Upper lobe of left lung (tissue), 6 donors: ENCODE data around the gene PRIMPOL. TPM values are rescaled to one million over a fixed set of nuclear protein-coding genes. Genes with fewer than 3 reads are reported as not detected.

Source experiments
- ATAC-seq, 2 donors: fragments of 200-7000 bp; cut with Tn5 transposase; one replicate each; pipeline ENCODE4 v1.9.1; 2022; ENCODE audit warnings: mild to moderate bottlenecking in 2 of 2, moderate library complexity in 2 of 2; ENCODE audit not compliant: low FRiP score in 2 of 2
- DNase-seq, 2 donors: peaks; one replicate each; pipeline ENCODE4 v3.0.0-alpha.2; 2019 to 2020
- H3K27ac ChIP-seq, 4 donors: fragments of 200-600 bp; sonication (generic); one replicate each; pipeline ENCODE4 v1.5.1; 2016 to 2019
- H3K27me3 ChIP-seq, 4 donors: fragments of 200-600 bp; sonication (generic); one replicate each; pipeline ENCODE4 v1.5.1; 2017 to 2019
- H3K36me3 ChIP-seq, 4 donors: fragments of 200-600 bp; sonication (generic); one replicate each; pipeline ENCODE4 v1.5.1; 2016 to 2019
- H3K4me1 ChIP-seq, 4 donors: fragments of 200-600 bp; sonication (generic); one replicate each; pipeline ENCODE4 v1.5.1; 2018 to 2019
- H3K4me3 ChIP-seq, 4 donors: fragments of 200-600 bp; sonication (generic); one replicate each; pipeline ENCODE4 v1.5.1; 2017 to 2019; ENCODE audit warnings: mild to moderate bottlenecking in 2 of 4, moderate library complexity in 1 of 4
- H3K9me3 ChIP-seq, 4 donors: fragments of 200-600 bp; sonication (generic); one replicate each; pipeline ENCODE4 v1.5.1; 2018 to 2019
- EP300 ChIP-seq, 4 donors: sonication (generic); formaldehyde crosslinking; IDR thresholded peaks; one replicate each; pipeline ENCODE4 v1.5.1; 2017; ENCODE audit warnings: antibody characterized with exemption in 4 of 4, control low read depth in 2 of 4
- POLR2A ChIP-seq, 4 donors: fragments of 450-650 bp; IDR thresholded peaks; one replicate each; pipeline ENCODE4 v1.5.1; 2016 to 2017; ENCODE audit warnings: antibody characterized with exemption in 4 of 4, mild to moderate bottlenecking in 2 of 4
- POLR2AphosphoS5 ChIP-seq, 2 donors: sonication (generic); formaldehyde crosslinking; IDR thresholded peaks; one replicate each; pipeline ENCODE4 v1.5.1; 2017; ENCODE audit warnings: antibody characterized with exemption in 2 of 2
- WGBS, 2 donors: methylation state at CpG; one replicate each; pipeline ENCODE4 v1.1.5; 2017 to 2018; 5-methylcytosine and 5-hydroxymethylcytosine counted together
- total RNA-seq, 6 donors: library from RNA; depleted of rRNA in 4 of 6; stranded (reverse); fragments of >200 nt in 4 of 6; gene quantifications; one replicate each; pipeline versions ENCODE4 v1.1.0 to v1.2.1, GENCODE V29; 2016 to 2021
- TF ChIP-seq, protein P1 (sequence below), 6 experiments: fragments of 450-650 bp in 4 of 6; fragments of 200-600 bp in 2 of 6; sonication (generic) in 2 of 6; IDR thresholded peaks; one replicate each; pipeline ENCODE4 v1.5.1; 2016 to 2019; ENCODE audit warnings: antibody characterized with exemption in 6 of 6
- donor health status: DM: no; HTN: no; CAD: no; lungs with moderate emphysema.
- donor health status: DM: no; HTN: yes; CAD: no; lungs with severe emphysema.

The PRIMPOL gene
- total RNA-seq, 6 donors from 2014 or later, result 7.0 to 21.0 (median 13.3) TPM

DNA sequence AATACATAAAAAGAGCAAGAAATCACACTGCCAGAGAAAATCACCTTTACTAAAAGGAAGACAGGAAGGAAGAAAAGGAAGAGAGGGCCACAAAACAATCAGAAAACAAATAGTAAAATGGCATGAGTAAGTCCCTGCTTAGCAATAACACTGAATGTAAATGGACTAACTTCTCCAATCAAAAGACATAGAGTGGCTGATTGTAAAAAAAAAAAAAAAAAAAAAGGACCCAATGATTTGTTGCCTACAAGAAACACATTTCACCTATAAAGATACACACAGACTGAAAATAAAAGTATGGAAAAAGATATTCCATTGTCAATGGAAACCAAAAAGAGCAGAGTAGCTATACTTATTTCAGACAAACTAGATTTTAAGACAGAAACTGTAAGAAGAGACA lies 71.7 kb downstream of the PRIMPOL start:
- DNase-seq (no peak), ATAC-seq (no peak)

DNA sequence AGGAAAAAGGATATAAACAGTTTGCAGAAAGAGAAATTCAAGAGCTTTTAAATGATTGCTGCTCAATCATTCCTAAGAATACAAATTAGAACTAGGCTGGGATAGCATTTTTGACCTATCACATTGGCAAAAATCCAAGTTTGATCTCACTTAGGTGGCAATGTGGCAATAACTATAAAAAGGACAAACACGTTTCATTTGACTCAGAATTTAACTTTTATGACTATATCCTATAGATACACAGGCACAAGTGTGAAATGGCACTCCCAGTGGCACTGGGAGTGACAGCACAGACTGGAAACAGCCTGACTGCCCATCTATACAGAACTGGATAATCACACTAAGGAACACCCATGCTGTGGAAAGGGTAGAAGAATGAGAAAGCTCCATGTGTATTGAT lies 73.3 kb downstream of the PRIMPOL start:
- H3K4me1 ChIP-seq, result no peaks in the 10 kb centered on the region
- TF ChIP-seq EP300 (IDR thresholded peaks at IDR 0.05), result no peak
- TF ChIP-seq, protein P1, sequence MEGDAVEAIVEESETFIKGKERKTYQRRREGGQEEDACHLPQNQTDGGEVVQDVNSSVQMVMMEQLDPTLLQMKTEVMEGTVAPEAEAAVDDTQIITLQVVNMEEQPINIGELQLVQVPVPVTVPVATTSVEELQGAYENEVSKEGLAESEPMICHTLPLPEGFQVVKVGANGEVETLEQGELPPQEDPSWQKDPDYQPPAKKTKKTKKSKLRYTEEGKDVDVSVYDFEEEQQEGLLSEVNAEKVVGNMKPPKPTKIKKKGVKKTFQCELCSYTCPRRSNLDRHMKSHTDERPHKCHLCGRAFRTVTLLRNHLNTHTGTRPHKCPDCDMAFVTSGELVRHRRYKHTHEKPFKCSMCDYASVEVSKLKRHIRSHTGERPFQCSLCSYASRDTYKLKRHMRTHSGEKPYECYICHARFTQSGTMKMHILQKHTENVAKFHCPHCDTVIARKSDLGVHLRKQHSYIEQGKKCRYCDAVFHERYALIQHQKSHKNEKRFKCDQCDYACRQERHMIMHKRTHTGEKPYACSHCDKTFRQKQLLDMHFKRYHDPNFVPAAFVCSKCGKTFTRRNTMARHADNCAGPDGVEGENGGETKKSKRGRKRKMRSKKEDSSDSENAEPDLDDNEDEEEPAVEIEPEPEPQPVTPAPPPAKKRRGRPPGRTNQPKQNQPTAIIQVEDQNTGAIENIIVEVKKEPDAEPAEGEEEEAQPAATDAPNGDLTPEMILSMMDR (IDR thresholded peaks at IDR 0.05), result no peak
- no peak for TF ChIP-seq POLR2AphosphoS5 (IDR thresholded peaks at IDR 0.05)
- no peak for TF ChIP-seq POLR2A (IDR thresholded peaks at IDR 0.05)
- H3K27ac ChIP-seq, result no peak overlapping the region
- ATAC-seq (no peak), DNase-seq (no peak)
- no peaks in the 10 kb centered on the region for H3K36me3 ChIP-seq
- H3K27me3 ChIP-seq, result no peaks in the 10 kb centered on the region
- 42 to 72% methylated on average over 1 of the region's 1 CpG for WGBS, 2 donors
- peaks cover 0 to 2% (median 0%) of the 10 kb centered on the region in 4 donors for H3K9me3 ChIP-seq
- H3K4me3 ChIP-seq, result no peak overlapping the region

More for the DNA sequence above, 71.7 kb downstream of the PRIMPOL start:
- no peaks in the 10 kb centered on the region for H3K36me3 ChIP-seq
- H3K27ac ChIP-seq, result no peak overlapping the region
- TF ChIP-seq POLR2A (IDR thresholded peaks at IDR 0.05) (no peak), EP300 (IDR thresholded peaks at IDR 0.05) (no peak), POLR2AphosphoS5 (IDR thresholded peaks at IDR 0.05) (no peak)
- TF ChIP-seq, protein P1 (IDR thresholded peaks at IDR 0.05), result no peak
- H3K4me3 ChIP-seq, result no peak overlapping the region
- no peaks in the 10 kb centered on the region for H3K27me3 ChIP-seq
- H3K9me3 ChIP-seq, result peaks cover 0 to 2% (median 0%) of the 10 kb centered on the region in 4 donors
- H3K4me1 ChIP-seq, result no peaks in the 10 kb centered on the region

DNA sequence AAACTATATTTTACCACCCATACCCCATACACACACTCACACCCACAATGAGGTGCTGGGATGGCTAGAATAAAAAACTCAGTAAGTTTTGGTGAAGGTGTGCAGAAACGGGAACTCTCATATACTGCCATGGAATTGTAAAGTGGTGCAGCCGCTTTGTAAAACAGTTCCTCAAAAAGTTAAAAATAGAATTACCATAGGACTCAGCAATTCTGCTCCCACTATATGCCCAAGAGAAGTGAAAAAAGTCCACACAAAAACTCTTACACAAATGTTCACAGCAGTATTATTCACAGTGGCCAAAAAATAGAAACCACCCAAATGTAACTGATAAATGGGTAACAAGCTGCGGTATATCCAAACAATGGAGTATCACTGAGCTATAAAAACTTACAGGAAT lies 77.9 kb downstream of the PRIMPOL start:
- DNase-seq (no peak), ATAC-seq (peak in 1 of 2 donors; percentile 57)
- Histone ChIP-seq H3K9me3 (no peaks in the 10 kb centered on the region), H3K27me3 (no peaks in the 10 kb centered on the region), H3K36me3 (no peaks in the 10 kb centered on the region), H3K4me1 (peaks cover 0 to 4% (median 1%) of the 10 kb centered on the region in 4 donors), H3K27ac (no peak overlapping the region), H3K4me3 (no peak overlapping the region)
- WGBS, 2 donors, result 79 to 83% methylated on average over 3 of the region's 3 CpGs
- TF ChIP-seq EP300 (IDR thresholded peaks at IDR 0.05) (no peak), POLR2AphosphoS5 (IDR thresholded peaks at IDR 0.05) (no peak), POLR2A (IDR thresholded peaks at IDR 0.05) (no peak)
- TF ChIP-seq, protein P1 (IDR thresholded peaks at IDR 0.05), result no peak

DNA sequence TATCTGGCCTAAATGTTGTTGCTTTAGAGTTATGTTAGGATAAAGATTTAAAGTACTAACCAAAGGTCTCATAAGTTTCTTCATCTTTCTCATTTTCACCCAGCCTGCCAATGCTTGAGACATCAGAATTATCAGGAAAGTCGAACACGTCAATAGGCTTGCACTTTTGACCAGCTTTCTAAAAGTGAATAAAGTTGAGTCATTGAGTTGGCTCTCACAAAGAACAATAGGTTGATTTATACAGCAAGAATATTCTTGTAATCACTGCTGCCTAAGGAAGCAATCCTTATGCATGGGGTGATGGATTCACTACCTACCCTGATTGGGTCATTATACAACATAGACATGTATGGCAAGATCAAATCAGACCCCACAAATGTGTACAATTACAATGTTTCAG lies 79.3 kb downstream of the PRIMPOL start:
- Histone ChIP-seq H3K27me3 (no peaks in the 10 kb centered on the region), H3K36me3 (no peaks in the 10 kb centered on the region), H3K4me3 (no peak overlapping the region), H3K27ac (no peak overlapping the region), H3K4me1 (peaks cover 5 to 18% (median 14%) of the 10 kb centered on the region in 4 donors), H3K9me3 (no peaks in the 10 kb centered on the region)
- 68 to 91% methylated on average over 2 of the region's 2 CpGs for WGBS, 2 donors
- ATAC-seq (no peak), DNase-seq (no peak)
- TF ChIP-seq EP300 (IDR thresholded peaks at IDR 0.05) (no peak), POLR2AphosphoS5 (IDR thresholded peaks at IDR 0.05) (no peak), POLR2A (IDR thresholded peaks at IDR 0.05) (no peak)
- TF ChIP-seq, protein P1 (IDR thresholded peaks at IDR 0.05), result no peak

DNA sequence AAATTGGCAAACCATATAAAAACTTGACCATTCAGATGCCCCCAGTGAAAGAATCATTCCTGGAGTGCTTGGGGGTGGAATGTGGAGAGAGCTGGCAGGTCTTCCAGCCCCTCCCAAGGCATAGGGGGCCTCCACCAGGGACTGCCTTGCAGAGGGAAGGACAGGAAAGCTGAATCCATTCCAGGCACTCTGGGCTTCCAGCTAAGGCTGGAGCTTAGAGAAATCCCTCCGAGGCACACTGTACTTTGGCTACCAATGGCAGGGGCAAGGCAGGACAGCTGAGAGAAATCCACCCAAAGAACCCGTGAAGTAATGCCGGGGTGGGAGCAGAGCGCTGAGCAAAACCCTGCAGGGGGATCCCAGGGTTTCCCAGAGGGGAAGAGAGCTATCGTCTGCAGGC lies 80.4 kb downstream of the PRIMPOL start:
- Histone ChIP-seq H3K4me3 (no peak overlapping the region), H3K4me1 (peaks cover 5 to 22% (median 16%) of the 10 kb centered on the region in 4 donors)
- WGBS, 2 donors, result 84 to 91% methylated on average over 5 of the region's 5 CpGs

More for the DNA sequence above, 80.4 kb downstream of the PRIMPOL start:
- no peak for ATAC-seq
- Histone ChIP-seq H3K27ac (no peak overlapping the region), H3K9me3 (no peaks in the 10 kb centered on the region), H3K36me3 (no peaks in the 10 kb centered on the region), H3K27me3 (no peaks in the 10 kb centered on the region)
- no peak for DNase-seq
- TF ChIP-seq POLR2AphosphoS5 (IDR thresholded peaks at IDR 0.05) (no peak), EP300 (IDR thresholded peaks at IDR 0.05) (no peak), POLR2A (IDR thresholded peaks at IDR 0.05) (no peak)
- TF ChIP-seq, protein P1 (IDR thresholded peaks at IDR 0.05), result no peak
